Lower leg skin (tissue), 4 donors: ENCODE data around the gene LRRC75A. TPM values are rescaled to one million over a fixed set of nuclear protein-coding genes. Genes with fewer than 3 reads are reported as not detected.

ENCODE experiments used
- DNase-seq, 2 donors: peaks; one replicate each; pipeline ENCODE4 v3.0.0-alpha.2; 2019; ENCODE audit warnings: low spot score in 2 of 2
- H3K4me3 ChIP-seq: fragments of 200-600 bp; sonication (generic); 2 replicates; pipeline ENCODE4 v1.5.1; 2017; ENCODE audit warnings: mild to moderate bottlenecking, low read depth; ENCODE audit not compliant: poor library complexity, severe bottlenecking
- CTCF ChIP-seq, 3 donors: fragments of 450-650 bp; IDR thresholded peaks; one replicate each; pipeline ENCODE4 v1.5.1; 2016; ENCODE audit warnings: antibody characterized with exemption in 3 of 3, mild to moderate bottlenecking in 3 of 3, moderate library complexity in 2 of 3
- POLR2A ChIP-seq, 2 donors: fragments of 450-650 bp; IDR thresholded peaks; one replicate each; pipeline ENCODE4 v1.6.1; 2016 to 2017; ENCODE audit warnings: antibody characterized with exemption in 2 of 2, mild to moderate bottlenecking in 1 of 2, moderate library complexity in 1 of 2
- WGBS, 2 donors: methylation state at CpG; one replicate each; pipeline ENCODE4 v1.1.5; 2018; 5-methylcytosine and 5-hydroxymethylcytosine counted together
- intact Hi-C: fragments of 100-400 bp; cut with DNase I; formaldehyde crosslinking; loops from one replicate; pipeline ENCODE4 v1.15.0; 2023; ENCODE audit warnings: low total_unique reads
- total RNA-seq, 4 donors: library from RNA; depleted of rRNA; stranded (reverse); fragments of >200 nt; gene quantifications; one replicate each; pipeline ENCODE4 v1.1.0, GENCODE V29; 2016

Gene LRRC75A
- total RNA-seq, 4 donors from 2014 or later, result 0.74 to 1.6 (median 0.99) TPM

- DNase-seq, result no peak
- WGBS, 2 donors, result 67 to 77% methylated on average over 12 of the region's 12 CpGs
- H3K4me3 ChIP-seq, result no peak overlapping the region
- intact Hi-C loops, result no loop called here
- TF ChIP-seq POLR2A (IDR thresholded peaks at IDR 0.05) (no peak), CTCF (IDR thresholded peaks at IDR 0.05) (no peak)
Observed at GRCh38 chr17:16464303-16465051, 27.5 kb downstream of the LRRC75A start.

GRCh38 chr17:16463358-16464302 lies 28.4 kb downstream of the LRRC75A start:
- no peak for TF ChIP-seq POLR2A (IDR thresholded peaks at IDR 0.05)
- no peak for TF ChIP-seq CTCF (IDR thresholded peaks at IDR 0.05)
- no peak overlapping the region for H3K4me3 ChIP-seq
- WGBS, 2 donors, result 62 to 64% methylated on average over 10 to 13 of the region's 13 CpGs
- intact Hi-C loops, result no loop called here
- DNase-seq, result no peak

GRCh38 chr17:16462070-16462864 lies 29.7 kb downstream of the LRRC75A start:
- intact Hi-C loops, result no loop called here
- no peak for DNase-seq
- no peak for TF ChIP-seq POLR2A (IDR thresholded peaks at IDR 0.05)
- no peak for TF ChIP-seq CTCF (IDR thresholded peaks at IDR 0.05)
- 84 to 88% methylated on average over 20 of the region's 20 CpGs for WGBS, 2 donors
- H3K4me3 ChIP-seq, result no peak overlapping the region

GRCh38 chr17:16461606-16461866 lies 30.5 kb downstream of the LRRC75A start:
- DNase-seq, result no peak
- intact Hi-C loops, result no loop called here
- WGBS, 2 donors, result 97 to 98% methylated on average over 3 of the region's 3 CpGs
- TF ChIP-seq CTCF (IDR thresholded peaks at IDR 0.05), result no peak
- TF ChIP-seq POLR2A (IDR thresholded peaks at IDR 0.05), result no peak
- H3K4me3 ChIP-seq, result no peak overlapping the region

GRCh38 chr17:16460796-16461605 lies 31.0 kb downstream of the LRRC75A start:
- 88 to 89% methylated on average over 17 of the region's 17 CpGs for WGBS, 2 donors
- DNase-seq, result no peak
- no peak overlapping the region for H3K4me3 ChIP-seq
- TF ChIP-seq POLR2A (IDR thresholded peaks at IDR 0.05) (no peak), CTCF (IDR thresholded peaks at IDR 0.05) (no peak)
- intact Hi-C loops, result no loop called here
